Measurements from ENCODE around the gene CXorf49.

DNA sequence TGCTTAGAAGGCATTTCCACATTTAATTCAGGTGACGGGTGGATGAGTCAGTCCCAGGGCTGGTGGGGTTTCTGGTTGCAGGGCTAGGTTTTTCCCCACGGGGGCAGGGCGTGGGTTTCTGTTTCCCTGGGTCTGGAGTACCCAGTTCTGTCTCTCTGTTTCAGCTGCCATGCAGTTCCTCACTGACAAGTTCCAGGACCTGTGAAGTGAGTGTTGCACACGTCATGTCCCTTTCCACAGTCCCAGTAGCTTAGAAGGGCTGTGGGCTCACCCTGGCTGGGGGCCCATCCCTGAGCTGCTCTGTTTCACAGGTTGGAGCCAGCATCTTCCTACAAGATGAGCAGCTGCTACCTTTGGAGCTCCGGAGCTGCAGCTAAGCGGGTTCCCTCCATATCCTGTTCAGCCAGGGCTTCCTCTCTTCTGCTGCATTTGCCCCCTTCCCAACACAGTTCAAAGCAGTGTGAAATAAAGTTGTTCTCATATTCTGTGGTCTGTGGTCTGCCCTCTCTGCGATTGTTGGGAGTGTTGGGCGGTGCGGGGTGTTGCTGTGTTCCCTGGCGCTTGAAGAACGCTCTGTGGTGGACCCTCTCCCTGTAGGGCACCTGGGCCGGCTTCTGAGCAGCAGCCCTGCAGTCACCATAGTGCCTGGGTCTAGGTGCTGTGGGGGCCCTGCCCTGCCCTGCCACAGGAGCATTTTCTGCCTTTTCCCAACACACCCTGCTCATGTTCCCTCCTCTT is 46.9 kb downstream of the CXorf49 start:
- TF ChIP-seq, protein P1, sequence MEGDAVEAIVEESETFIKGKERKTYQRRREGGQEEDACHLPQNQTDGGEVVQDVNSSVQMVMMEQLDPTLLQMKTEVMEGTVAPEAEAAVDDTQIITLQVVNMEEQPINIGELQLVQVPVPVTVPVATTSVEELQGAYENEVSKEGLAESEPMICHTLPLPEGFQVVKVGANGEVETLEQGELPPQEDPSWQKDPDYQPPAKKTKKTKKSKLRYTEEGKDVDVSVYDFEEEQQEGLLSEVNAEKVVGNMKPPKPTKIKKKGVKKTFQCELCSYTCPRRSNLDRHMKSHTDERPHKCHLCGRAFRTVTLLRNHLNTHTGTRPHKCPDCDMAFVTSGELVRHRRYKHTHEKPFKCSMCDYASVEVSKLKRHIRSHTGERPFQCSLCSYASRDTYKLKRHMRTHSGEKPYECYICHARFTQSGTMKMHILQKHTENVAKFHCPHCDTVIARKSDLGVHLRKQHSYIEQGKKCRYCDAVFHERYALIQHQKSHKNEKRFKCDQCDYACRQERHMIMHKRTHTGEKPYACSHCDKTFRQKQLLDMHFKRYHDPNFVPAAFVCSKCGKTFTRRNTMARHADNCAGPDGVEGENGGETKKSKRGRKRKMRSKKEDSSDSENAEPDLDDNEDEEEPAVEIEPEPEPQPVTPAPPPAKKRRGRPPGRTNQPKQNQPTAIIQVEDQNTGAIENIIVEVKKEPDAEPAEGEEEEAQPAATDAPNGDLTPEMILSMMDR (IDR thresholded peaks at IDR 0.05), result no peak
- TF ChIP-seq POLR2AphosphoS5 (IDR thresholded peaks at IDR 0.05), result no peak
- no peak for TF ChIP-seq EP300 (IDR thresholded peaks at IDR 0.05)
